GM21786 (cell line): ENCODE results near the gene ANKRD40CL.

ENCODE experiments used
- ATAC-seq: cut with Tn5 transposase; IDR thresholded peaks from one replicate; pipeline ENCODE4 v1.9.1; 2021; ENCODE audit not compliant: unreplicated experiment

Gene ANKRD40CL

DNA sequence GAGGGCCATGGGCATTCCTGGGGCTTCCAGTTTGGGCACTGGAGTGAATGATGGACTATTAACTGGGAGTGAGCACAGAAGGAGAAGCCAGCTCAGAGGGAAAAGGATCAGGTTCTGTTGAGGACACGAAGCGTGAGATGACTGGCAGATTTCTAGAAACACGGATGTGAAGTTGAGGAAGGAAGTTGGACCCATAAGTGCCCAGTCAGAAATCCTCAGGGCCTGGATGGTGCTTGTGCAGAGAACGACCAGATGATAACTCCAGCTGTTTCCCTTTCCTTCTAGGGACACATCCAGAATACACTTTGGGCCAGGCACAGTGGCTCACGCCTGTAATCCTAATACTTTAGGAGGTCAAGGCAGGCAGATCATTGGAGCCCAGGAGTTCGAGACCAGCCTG is 23.3 kb upstream of the ANKRD40CL start:
- ATAC-seq = no peak

DNA sequence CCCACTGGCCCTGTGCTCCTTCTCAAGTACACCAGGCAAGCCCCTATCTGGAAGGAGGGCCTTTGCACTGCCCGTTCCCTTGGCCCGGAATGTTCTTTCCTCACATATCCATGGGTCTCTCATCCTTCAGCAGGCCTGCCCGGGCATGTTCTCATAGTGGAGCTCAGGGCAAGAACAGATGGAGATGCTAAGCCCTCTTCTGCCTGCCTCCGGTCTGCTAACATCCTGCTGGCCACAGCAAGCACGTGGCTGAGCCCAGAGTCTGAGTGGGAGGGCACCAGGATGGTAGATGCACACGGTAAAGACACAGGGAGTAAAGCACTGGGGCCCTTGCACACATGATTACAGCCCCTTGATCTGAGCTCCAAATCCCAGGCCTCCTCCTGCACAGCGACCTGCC is 19.8 kb upstream of the ANKRD40CL start:
- ATAC-seq = no peak

DNA sequence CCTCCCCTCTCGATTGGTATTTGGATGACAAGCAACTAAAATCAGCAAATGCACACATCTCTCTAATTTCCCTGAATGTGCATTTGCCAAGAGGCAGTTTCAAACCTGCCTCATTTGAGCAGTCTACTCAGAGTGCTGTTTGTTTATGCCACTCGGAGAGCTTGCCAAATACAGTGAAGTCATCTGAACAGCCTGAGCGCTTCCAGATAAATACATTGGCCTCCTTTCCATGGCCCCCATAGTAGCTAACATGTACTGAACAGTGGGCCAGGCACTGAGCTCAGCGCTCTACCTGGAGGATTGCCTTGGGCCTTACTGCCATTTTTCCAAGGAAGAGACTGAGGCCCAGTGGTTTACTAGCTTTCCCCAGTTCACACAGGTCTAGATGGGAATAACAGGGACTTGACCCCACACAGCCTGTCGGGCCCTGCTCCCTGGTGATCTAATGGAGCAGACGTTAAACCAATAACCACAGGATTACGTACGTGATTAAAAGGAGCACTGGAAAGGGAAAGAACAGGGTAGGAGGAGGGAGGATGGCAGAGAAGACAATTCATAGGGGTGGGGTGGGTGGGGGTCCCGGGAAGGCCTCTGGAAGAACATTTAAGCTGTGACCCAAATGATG is 18.7 kb upstream of the ANKRD40CL start:
- ATAC-seq = no peak

DNA sequence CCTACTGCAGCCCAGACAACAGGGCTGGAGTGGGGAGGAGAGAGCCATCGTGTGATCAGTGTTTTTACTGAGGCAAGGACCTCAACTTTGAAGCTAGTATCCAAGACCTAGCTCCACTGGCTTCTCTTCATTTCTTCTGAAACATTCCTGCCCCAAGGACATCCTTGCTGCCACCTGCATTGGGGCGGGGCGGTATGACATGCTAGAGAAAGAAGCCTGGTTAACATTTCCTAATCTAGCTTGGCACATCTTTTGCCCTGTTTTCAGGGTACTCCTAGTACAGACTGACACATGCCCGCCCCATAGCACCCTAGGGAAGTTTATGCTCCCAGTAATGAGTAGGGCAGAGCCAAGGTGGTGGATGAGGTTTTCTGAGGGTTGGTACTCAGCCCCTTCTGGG is 17.8 kb upstream of the ANKRD40CL start:
- no peak for ATAC-seq

DNA sequence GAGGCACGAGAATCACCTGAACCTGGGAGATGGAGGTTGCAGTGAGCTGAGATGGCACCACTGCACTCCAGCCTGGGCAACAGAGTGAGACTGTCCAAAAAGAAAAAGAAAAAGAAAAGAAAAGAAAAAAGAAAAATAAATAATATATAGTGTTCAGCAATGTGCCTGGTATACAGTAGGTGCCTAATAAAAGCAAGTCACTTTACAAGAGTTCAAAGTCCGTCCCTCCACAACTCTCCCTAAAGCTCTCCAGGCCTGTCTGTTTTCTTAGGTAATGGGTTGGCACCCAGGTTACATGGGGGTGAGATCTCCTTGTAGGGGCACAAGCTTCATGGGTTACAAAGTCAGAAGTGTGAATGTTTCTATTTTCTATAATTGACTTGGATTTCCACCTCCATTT is 16.6 kb upstream of the ANKRD40CL start:
- no peak for ATAC-seq

DNA sequence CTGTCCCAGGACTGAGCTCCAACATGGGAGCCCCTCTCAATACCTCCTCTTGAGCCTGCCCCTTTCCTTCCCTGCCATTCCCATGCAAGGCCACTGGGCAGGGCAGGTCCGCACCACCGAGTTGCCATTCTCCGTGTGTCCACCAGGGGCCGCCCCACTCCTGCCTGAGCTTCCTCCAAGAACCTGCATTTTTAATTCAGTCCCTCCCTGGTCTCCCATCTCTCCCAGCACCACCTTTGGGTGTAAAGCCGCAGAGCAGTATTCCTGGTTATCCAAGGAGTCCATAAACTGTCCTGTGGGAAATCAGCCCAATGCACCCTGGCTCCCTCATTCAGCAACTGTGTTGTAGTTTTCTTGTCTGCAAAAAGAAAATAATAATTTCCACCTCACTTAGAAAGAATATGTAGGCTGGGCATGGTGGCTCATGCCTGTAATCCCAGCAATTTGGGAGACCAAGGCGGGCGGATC is 15.9 kb upstream of the ANKRD40CL start:
- no peak for ATAC-seq

DNA sequence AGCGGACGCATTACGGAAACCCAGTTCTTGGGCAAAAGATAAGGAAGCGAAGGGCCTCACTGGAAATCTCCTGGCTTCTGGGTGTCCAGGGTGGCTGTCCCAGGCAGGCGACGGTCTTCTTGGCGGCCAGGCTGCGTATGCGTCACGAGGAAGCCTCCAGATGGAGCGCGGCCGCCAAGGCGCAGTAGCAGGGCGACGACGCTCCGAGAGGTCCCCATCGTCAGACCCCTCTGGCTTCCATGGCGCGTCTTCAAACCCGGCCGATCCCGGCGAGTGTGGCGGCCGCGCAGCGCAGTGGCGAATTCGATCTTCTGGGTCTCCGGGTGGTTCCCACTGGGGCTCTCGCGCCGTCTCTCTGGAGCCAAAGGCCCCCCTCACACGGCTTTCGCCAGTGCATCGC is 13.8 kb upstream of the ANKRD40CL start:
- no peak for ATAC-seq

DNA sequence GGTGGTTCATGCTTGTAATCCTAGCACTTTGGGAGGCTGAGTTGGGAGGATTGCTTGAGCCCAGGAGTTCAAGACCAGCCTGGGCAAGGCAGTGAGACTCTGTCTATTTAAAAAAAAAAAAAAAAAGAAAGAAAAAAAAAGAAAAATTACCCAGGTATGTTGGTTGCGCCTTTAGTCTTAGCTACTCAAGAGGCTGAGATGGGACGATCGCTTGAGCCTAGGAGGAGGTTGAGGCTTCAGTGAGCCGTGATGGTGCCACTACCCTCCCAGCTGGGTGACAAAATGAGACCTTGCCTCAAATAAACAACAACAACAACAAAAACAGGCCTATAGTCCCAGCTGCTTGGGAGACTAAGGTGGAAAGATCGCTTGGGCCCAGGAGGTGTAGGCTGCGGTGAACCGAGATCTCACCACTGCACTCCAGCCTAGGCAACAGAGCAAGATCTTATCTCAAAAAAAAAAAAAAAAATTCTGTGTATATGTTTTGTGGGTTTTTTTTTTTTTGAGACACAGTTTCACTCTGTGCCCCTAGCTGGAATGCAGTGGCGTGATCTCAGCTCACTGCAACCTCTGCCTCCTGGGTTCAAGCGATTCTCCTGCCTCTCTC is 12.5 kb upstream of the ANKRD40CL start:
- no peak for ATAC-seq

DNA sequence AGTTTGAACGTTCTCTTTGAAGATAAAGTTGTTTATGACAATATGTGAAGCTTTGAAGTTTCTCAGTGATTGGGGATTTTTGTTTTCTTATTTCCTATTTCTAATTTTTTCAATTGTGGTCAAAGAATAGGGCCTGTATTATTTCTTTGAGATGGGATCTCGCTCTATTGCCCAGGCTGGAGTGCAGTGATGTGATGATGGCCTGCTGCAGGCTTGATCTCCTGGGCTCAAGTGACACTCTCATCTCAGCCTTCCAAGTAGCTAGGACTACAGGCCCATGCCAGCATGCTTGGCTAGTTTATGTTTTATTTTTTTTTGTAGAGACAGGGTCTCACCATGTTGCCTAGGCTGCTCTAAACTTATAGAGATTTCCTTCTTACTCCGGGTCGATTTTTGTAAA is 11.7 kb upstream of the ANKRD40CL start:
- no peak for ATAC-seq

DNA sequence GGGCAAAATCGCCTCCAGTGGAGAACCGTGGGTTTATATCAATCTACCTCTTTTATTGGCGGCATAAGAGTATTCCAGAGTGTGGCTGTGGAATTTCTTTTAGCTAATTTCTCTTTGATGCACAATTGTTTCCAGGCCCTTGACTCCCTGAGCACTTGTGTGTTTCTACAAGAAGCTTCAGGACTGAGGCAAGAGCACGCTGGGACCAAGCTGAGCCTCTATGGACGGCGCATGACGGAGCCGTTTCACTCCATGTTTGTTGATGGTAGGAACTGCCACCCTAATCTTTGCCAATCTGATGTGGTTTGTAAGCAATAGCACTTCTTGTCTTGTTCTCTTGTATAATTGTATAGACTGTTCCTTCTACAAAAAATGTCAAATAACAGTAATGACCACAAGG is 11.2 kb upstream of the ANKRD40CL start:
- no peak for ATAC-seq

DNA sequence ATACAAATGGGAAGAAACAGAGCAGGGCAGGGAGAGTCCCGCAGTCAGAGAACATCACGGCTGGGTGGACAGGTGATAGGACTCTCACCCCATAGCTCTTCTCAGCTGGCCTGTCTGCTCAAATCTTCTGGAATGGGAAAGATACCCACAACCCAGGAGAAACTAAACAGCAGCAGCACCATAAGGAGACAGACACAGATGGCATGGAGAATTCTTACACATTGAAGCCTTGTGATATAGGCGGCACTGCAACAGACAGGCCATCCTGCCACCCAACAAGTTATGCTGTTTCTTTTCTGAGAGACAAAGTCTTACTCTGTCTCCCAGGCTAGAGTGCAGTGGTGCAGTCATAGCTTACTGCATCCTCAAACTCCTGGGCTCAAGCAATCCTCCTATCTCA is 8.6 kb upstream of the ANKRD40CL start:
- ATAC-seq = no peak

DNA sequence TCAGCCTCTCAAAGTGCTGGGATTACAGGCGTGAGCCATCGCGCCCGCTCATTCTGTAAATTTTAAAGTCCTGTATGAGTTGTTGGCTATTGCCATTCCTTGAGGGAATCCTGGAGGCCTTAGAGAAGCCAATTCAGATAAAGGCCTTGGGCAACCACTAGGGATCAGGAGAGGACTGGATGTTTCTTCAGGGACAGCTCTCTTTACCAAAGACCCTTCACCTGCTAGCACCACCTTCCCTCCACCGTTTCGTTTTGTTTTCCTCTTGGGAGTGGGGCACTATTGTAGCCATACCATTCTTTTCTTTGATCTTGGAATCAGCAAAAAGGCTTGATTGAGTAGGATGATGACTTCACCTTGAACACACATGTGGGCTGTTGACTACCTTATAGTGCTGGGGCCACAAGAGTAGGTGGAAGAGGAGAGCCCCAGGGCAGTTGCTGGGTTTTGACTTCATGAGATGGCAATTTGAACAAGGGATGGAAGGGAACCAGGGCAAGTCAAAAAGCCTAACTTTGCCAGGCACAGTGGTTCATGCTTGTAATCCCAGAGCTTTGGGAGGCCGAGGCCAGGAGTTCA is 7.0 kb upstream of the ANKRD40CL start:
- ATAC-seq = no peak

DNA sequence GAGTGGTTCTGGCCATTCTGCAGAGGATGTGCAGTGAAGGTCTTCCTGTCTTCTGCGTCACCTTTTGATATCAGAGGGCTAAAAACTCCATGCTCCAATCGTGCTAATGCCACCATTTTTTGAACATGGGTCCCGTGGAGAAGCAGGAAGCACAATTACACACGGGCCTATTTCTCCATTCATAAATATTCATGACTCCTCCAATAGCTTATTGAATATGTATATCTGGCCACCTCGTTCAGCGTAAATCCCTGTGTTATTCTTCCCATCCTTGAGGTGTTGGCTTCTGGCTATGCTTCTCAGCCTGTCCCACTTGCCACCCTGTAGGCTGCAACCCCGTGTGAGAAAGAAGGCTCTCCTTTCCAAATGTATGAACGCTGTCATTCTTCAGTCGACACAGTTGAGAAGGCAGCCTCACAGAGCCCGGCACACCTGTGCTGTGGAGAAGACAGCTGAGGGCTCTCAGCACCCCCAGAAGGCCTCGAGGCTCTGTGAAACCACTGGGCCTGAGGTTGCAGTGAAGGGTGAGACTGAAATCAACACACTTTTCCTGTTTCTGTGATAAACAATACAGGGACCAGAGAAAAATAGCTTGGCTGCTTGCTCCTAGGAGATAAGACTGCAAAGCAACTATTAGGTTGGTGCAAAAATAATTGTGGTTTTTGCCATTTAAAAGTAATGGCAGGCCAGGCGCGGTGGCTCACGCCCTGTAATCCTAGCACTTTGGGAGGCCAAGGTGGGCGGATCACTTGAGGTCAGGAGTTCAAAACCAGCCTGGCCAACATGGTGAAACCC is 4.9 kb upstream of the ANKRD40CL start:
- no peak for ATAC-seq

DNA sequence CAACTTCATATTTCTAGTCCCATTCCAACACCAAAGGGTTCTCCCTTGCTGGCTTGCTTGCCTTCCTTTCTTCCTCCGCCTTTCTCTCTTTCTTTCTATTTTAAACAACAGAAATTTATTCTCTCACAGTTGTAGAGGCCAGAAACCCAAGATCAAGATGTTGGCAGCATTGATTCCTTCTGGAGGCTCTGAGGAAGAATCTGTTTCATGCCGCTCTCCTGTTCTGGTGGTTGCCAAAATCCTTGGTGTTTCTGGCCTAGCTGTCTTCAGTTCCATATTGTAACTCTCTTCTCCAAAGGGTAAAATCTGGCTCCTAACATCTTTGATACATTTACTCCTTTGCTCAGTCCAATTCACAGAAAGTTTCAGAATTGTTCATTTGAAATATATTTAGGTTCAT is 3.0 kb upstream of the ANKRD40CL start:
- ATAC-seq = no peak

DNA sequence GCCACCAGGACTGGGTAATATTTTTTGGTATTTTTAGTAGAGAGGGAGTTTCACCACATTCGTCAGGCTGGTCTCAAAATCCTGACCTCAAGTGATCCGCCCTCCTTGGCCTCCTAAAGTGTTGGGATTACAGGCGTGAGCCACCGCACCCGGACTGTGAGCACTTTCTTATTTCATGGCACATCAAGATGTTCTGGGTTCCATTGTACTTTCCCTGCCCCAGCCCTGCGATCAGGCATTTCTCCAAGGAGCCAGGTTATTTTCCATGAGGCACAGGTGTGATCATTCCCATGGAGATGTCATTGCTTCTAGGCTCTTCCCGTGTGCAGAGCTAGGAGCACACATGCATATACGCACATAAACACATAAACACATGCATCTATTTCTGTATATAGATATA is 2.6 kb upstream of the ANKRD40CL start:
- no peak for ATAC-seq

DNA sequence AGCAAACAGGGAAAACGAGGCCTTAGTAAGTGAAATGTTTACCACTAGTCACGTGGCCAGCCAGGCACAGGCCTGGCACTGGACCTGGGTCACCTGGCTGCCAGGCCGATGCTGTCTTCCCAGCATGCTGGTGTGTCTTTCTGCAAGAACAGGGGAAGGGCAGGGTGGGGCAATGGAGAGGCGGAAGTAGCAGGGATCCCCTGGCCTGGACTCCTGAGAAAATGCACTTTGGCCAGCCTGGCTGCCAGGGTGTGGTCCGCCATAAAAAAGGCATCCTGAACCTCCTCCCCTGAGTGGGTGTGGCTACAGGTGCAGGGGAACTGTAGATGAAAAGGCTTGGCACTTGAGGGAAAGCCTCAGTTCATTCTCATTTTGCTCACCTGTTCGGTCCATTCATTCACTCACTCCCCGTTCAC is 1.0 kb upstream of the ANKRD40CL start:
- no peak for ATAC-seq

DNA sequence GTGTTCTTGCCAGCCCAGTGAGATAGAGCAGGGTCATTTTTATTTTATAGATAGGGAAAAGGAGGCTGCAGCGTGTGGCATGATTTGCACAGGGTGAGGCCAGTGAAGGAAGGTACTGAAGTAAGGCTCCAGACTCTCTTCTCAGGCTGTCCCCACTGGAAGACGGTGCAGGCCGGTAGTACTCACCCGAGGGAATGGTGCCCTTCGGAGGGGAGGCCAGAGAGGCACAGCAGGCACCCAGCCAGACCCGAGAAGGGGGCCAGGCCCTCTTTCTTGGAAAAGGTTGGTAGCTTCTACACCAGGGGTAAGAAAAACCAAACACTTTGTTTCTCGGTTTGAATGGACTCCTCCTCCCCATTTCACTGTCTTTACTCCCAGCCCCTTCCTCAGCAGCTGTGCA is 288 bp downstream of the ANKRD40CL start:
- no peak for ATAC-seq

DNA sequence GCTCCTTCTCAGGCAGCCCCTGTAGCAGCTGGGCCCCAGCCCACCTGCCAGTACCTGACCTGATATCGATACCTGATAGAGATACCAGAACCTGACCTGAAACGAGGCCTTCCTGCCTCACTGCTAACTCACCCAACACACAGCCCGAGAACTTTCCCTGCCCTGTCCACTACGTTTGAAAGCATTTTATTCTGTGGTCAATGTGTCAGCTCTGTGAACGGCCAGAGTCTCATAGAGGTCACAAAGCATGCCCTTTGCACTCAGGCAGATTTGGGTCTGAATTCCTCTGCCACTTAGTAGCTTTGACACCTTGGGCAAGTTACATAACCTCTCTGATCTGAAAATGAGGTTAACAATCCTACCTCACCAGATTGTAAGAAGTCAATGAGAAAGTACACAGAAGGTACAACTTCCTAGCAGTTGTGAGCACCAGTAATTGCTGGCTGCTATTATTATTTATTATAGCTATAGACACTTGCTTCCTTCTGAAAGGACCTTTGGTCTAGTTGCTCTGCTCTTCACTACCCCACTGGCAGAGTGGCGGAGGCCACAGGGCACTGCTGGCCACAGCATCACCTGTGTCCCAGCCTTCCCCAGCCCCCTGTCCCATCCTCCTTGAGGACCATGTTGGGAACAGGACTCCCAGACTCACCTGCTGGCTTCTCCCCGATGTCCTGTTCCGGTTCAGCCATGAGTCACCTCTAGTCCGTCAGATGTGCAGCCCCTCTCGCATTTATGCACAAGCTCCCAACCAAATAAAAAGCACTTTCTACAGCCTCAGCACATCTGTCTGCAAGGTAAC is 895 bp downstream of the ANKRD40CL start:
- no peak for ATAC-seq

DNA sequence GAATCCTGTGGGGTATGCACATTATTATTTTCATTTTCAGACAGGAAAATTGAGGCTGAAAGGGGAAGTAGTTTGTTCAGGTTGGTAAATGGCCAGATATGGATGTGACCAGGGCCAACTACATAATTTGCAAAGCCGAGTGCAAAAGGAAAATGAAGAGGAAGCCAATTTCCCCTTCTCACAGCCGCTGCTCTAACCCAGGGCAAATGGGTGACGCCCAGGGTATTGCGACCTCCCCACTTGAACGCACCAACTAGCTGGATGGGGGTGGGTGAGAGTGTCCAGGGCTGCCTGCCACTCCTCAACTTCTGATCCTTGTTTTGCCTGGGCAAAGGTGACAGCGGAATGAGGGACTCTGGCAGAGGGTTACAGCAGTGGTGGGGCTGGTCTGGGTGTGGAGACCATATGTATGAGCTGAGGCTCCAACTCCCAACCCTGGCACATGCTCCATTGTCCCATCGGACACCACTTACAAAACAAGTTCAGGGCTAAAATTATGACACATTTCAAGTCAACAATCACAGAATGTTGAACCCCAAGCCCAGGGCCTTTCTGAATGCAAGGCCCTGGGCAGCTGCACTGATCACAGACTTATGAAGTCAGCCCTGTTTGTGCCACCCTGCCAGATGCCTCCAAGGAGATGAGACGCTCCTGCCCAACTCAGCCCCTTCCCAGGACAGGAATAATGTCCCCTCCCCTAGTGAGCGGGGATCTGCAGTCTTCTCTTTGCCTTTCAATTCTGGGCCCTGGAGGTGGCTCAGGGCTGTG is 1.7 kb downstream of the ANKRD40CL start:
- peak; percentile 43 for ATAC-seq

DNA sequence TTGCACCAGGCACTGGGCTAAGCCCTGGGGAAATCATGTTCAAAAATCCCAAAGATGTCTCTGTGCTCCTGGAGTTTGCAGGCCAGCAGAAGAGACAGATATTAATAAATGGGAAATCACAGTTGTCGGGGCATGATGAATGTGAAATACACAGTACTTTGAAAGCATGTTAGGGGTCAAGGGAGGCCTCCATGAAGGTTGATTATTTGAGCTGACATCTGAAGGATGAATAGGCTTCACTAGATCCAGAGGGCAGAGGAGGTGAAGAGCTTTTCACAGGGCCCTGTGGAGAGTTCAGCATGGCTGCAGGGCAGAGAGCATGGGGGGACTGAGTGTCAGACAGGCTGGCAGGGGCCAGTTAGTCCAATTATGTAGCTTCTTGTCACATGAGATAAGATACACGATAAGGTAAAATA is 2.6 kb downstream of the ANKRD40CL start:
- no peak for ATAC-seq
